HG03135 (cell line): ENCODE data around the gene LTC4S.
"Not testable (repeated sequence)": the region's sequence is repeated elsewhere in the genome, so short reads cannot be mapped to it uniquely, and the experiment has no call there.

Experiments used
- ATAC-seq: cut with Tn5 transposase; IDR thresholded peaks from one replicate; pipeline ENCODE4 v1.9.1; 2021; ENCODE audit warnings: mild to moderate bottlenecking, moderate library complexity; ENCODE audit not compliant: unreplicated experiment

The LTC4S gene

DNA sequence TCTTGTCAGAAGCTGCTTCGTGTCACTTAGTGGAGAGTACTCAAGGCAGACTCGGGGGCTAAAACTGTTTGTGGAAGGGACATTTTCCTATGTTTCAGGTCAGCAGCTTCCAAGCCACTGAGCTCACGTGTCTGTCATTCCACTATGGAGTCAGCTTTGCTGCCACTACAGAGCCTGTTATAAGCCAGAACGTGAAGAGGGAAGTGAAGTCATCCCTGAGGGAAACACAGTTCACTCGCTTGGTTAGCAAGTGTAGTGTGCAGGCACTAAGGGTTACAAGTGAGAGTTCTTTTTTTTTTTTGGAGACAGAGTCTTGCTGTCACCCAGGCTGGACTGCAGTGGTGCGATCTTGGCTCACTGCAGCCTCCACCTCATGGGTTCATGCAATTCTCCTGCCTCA, 24.5 kb upstream of the LTC4S start:
- ATAC-seq: no peak

DNA sequence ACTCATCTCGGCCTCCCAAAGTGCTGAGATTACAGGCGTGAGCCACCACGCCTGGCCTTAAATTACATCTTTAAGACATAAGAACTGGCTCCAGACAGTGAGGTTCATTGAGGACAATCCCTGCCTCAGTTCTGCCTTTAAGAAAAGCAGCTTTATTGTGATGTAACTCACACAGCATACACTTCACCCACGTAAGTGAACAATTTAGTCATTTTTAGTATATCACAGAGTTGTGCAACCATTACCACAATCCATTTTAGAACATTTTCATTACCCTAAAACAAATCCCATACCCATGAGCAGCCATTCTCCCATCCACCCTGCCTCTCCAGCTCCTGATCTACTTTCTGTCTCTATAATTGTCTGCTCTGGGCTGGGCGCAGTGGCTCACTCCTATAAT, 24.0 kb upstream of the LTC4S start:
- ATAC-seq: no peak

DNA sequence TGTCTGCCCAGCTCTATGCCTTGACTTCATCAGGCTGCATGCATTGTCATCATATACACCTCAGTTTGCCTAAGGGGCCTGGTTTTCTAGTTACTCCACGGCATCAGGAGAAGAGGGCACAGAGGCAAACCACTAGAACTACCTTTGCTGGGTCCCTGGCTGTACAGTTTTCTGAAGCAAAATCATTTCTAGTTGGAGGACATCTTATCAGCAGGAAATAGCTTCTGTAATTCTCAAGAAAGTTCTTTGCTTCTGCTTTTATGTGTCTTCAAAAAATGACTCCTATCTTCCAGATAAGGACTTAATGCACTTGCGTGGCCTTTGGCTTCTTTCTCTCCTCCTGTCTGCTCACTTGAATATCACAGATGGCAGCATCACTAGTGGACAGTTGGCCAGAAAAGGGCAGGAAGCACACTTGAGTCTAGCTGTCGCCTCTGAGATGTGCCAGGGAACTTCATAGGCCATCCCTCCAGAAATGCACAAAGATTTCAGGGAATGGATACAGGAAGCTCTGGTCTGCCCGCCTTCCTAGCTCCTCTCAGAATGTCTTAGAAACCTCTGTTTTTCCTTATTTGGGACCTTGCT, 22.4 kb upstream of the LTC4S start:
- no peak for ATAC-seq

DNA sequence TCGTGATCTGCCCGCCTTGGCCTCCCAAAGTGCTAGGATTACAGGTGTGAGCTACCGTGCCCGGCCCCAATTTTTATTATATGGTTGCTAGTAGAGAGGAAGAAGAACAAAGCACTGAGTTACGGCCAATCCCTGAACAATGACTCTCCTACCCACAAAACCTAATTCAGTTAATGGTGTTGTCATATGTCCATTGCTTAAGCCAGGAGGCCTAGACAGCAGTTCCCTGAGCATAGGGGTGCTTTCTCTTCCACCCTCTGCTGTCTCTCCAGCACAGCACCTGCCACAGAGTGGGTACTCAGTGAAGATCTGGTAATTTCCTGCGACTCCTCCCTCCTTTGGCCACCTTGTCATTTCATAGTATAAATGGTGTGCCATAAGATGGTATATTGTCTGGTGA, 21.4 kb upstream of the LTC4S start:
- no peak for ATAC-seq

DNA sequence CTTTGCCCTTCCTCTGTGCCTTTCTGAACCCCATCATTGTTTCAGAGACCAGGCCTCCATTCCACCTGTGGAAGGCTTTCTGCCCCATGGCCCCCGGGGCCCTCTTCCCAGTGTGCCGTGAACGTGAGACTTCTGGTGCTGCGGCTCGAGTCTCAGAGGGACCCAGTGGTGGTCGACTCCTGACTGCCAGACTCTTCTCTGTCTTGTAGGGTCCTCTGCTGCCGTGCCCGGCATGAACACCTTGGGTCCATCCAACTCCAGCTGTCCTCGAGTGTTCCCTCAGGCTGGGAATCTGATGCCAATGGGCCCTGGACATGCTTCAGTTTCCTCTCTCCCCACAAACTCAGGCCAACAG, 20.1 kb upstream of the LTC4S start:
- ATAC-seq: no peak

DNA sequence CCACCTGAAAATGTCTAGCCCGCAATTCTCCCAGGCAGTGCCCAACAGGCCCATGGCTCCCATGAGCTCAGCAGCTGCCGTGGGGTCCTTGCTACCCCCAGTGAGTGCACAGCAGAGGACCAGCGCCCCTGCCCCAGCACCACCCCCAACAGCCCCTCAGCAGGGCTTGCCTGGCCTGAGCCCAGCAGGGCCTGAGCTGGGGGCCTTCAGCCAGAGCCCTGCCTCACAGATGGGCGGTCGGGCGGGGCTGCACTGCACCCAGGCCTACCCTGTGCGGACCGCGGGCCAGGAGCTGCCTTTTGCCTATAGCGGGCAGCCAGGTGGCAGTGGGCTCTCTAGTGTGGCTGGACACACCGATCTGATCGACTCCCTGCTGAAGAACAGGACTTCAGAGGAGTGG, 19.3 kb upstream of the LTC4S start:
- ATAC-seq: no peak

- no peak for ATAC-seq
Observed at GRCh38 chr5:179776411-179776938, 17.3 kb upstream of the LTC4S start.

GRCh38 chr5:179777456-179777855, 16.3 kb upstream of the LTC4S start:
- ATAC-seq: no peak

DNA sequence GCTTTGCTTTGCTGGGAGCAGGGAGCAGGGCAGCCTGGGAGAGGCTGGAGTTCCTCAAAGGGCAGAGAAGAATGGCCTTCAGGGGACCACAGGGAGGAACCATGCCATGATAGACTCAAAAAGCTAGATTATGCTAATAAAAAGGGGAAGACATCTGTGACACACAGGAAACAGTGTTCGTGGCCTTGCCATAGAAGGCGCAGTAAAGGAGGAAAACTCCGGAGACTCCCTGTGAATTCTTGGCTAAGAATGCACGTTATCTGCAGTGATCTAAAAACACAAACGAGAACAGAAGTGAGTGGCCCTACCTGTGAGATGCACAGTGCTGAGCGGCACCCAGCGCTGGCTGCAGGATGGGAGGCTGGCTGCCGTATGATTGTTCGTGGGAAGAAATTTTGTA, 15.9 kb upstream of the LTC4S start:
- no peak for ATAC-seq

GRCh38 chr5:179778591-179778990, 15.2 kb upstream of the LTC4S start:
- ATAC-seq: no peak

- no peak for ATAC-seq
Observed at GRCh38 chr5:179779826-179780225, 14.0 kb upstream of the LTC4S start.

DNA sequence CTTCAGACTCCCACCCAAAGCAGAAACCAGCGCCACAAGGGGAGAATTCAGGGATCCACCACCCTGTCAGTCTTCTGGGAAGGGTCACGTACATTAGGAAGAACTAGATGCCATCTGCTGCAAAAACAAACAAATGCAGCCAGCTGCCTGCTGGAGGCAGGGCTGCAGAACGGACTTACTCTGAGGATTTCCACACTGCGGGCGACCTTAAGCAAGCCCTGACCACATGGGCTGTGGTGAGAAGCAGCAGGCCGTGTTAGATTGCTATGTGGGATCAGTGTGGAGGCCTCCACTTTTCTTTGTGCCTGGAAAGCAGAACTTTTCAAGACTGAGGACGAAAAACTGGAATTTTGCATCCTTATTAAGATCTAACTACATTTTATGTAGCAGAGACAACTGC, 13.4 kb upstream of the LTC4S start:
- no peak for ATAC-seq

- ATAC-seq: no peak
Observed at GRCh38 chr5:179781846-179782245, 11.9 kb upstream of the LTC4S start.

- no peak for ATAC-seq
Observed at GRCh38 chr5:179783128-179783527, 10.7 kb upstream of the LTC4S start.

DNA sequence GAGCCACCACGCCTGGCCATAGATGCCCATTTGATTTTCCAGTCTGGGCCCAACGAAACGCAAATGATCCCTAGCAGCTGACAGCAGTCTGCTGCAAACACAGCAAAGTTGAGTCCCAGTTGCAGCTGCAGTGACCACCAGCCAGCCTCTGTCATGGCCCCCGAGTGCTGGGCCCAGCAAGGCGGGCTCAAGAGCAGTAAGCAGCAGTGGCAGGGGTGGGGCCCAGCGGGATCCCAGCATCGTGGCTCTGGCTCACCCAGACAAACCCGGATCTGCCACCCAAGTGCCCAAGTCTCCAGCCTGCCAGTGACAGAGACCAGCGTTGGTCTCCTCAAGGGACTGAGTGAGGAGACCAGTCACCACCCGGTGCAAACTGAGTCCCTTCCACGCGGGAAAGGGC, 6.9 kb upstream of the LTC4S start:
- no peak for ATAC-seq

GRCh38 chr5:179788193-179788854, 5.5 kb upstream of the LTC4S start:
- ATAC-seq: no peak

DNA sequence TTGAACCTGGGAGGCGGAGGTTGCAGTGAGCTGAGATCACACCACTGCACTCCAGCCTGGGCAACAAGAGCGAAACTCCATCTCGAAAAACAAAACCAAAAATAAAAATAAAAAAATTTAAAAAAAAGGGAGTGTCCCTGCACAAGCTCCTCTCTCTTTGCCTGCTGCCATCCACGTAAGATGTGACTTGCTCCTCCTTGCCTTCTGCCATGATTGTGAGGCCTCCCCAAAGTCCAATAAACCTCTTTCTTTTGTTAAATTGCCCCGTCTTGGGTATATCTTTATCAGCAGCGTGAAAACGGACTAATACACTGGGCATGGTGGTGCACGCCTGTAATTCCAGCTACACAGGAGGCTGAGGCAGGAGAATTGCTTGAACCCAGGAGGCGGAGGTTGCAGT, 4.5 kb upstream of the LTC4S start:
- ATAC-seq: not testable (repeated sequence)

DNA sequence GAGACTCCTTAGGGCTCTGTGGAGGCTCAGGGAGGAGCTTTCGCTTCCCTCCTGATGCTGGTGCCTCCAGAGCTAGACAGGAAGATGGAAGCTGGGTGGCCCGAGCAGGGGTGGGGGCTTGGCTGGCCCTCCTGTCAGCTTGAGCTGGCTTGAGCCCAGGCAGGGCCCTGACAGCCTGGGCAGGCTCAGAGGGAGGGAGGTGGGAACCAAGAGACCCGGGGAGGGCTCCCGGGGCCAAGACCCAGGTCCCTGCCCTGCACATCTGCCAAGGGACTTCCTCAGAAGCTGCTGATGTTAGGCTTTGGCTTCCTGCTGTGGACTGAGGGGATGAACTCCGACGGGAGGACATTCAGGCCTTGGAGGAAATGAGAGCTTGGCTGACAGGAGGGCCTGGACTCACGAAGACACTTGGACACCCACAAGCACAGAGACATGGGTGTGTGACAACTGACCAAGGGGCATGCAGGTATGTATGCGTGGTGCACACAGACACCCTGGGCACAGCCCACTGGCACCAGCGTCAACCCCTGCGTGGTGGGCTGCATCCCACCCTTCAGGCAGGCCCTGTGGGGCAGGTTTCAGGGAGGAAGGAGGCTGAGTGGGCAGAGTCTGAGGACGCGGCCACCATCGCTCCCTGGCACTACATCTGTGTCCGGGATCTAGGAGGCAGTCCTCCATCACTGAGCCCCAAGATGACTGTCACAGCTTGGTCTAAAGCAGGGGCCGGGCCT, 1.7 kb upstream of the LTC4S start:
- ATAC-seq: no peak

- no peak for ATAC-seq
Observed at GRCh38 chr5:179792612-179793467, 946 bp upstream of the LTC4S start.

DNA sequence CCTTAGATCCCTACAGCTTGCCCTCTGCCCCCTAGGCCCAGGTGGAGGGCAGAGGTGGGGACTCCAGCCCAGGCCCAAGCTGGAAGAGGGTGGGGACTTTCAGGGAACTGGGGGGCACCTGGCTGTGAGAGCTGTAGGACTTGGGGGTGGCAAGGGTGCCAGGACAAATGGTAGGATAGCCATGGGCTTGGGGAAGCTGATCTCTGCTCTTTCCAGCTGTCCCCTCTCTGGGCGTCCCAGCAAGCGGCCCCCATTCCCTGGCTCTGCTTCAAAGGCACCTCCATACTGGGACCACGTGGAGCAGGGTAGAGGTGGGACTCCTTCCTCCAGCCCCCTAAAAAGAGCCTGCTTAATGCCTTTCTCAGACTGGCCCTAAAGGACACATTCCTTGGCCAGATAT, 385 bp downstream of the LTC4S start:
- ATAC-seq: no peak

- no peak for ATAC-seq
Observed at GRCh38 chr5:179794575-179794974, 789 bp downstream of the LTC4S start.
